HG03060 (cell line): ENCODE measurements around the gene ZBED6.
A peak's percentile ranks its signal among the peaks of the same experiment; 100 is the strongest.
"Not testable (repeated sequence)": the region's sequence is repeated elsewhere in the genome, so short reads cannot be mapped to it uniquely, and the experiment has no call there.

Source experiments
- ATAC-seq: cut with Tn5 transposase; IDR thresholded peaks from one replicate; pipeline ENCODE4 v1.9.1; 2021; ENCODE audit warnings: low read depth, moderate number of reproducible peaks; ENCODE audit not compliant: unreplicated experiment

The ZBED6 gene

DNA sequence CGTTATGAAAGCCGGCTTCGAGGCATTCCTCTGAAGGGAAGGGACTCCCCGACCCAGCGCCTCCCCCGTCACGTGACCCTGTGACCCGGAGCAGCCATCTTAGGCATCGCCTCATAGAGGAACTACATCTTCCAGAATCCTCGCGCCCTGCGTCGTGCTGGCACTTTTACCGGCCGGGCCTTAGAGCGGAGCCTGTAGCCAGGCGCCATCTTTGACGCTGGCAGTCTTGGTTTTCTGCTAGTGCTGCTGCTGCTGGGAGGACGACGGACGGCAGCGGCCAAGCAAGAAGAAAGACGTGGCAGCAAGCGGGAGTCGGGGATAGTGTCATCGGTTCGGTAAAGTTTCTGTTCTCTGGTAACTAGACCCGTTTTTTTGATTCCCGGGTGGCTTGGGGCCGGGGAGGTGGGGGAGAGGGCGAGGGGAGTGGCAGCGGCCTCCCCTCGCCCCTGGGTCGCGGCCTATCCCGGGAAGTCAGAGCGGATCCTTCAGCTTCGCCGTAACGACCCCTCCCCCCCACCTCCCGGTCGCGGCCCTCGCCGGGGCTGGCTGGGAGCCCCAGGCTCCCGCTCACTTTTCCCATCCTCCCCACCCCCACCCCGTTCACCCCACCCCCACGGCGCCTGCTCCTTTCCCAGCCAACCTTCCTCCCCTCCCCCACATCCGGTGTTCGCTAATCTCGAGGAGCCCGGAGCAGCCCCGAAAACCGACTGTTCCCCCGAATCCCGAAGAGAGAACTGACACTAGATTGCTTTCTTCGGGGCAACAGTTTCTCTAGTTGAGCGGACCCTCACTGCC lies at the start of gene ZBED6, which contains the start of gene ZC3H11A:
TSS of gene ZBED6 (plus strand) at position 183 of the 795 bp plus-strand sequence. CDS start 1,900 bp downstream, outside the sequence.
TSS of gene ZC3H11A (plus strand) at position 183 of the 795 bp plus-strand sequence. CDS start 21,448 bp downstream, outside the sequence.
- ATAC-seq = peak; percentile 97

DNA sequence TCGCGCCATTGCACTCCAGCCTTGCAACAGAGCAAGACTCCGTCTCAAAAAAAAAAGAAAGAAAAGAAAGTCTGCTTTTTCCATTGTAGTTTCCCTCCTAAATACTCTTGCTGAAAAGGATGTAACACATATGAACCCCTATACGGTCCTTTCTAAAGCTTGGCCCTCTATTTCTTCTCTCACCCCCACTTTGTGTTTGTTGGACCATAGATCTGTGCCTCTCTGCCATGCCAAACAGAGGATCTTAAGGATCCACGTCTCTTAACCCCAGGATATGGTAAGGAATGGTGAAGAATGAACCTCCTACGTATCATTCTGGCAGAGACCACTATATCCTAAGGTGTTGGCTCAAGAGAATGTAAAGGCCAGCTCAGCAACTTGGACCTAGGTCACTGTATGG lies 49.1 kb upstream of the ZBED6 start:
- no peak for ATAC-seq

- ATAC-seq = no peak
Observed at GRCh38 chr1:203751051-203751450, 44.4 kb upstream of the ZBED6 start.

GRCh38 chr1:203751618-203752361 lies 43.6 kb upstream of the ZBED6 start:
- not testable (repeated sequence) for ATAC-seq

- no peak for ATAC-seq
Observed at GRCh38 chr1:203754455-203754864, 41.0 kb upstream of the ZBED6 start.

GRCh38 chr1:203756036-203756435 lies 39.4 kb upstream of the ZBED6 start:
- ATAC-seq = no peak

- ATAC-seq = not testable (repeated sequence)
Observed at GRCh38 chr1:203758749-203759148, 36.7 kb upstream of the ZBED6 start.

DNA sequence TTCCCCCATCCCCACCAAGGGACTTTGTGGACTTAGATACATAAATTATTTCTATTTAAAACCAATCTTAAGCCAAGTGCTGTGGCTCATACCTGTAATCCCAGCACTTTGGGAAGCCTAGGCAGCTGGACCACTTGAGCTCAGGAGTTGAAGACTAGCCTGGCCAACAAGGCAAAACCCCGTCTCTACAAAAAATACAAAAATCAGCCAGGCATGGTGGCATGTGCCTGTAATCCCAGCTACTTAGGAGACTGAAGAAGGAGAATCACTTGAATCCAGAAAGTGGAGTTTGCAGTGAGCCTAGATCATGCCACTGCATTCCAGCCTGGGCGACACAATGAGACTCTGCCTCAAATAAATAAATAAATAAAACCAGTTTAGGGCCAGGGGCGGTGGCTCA lies 34.9 kb upstream of the ZBED6 start:
- ATAC-seq = no peak

GRCh38 chr1:203761958-203762357 lies 33.5 kb upstream of the ZBED6 start:
- not testable (repeated sequence) for ATAC-seq

DNA sequence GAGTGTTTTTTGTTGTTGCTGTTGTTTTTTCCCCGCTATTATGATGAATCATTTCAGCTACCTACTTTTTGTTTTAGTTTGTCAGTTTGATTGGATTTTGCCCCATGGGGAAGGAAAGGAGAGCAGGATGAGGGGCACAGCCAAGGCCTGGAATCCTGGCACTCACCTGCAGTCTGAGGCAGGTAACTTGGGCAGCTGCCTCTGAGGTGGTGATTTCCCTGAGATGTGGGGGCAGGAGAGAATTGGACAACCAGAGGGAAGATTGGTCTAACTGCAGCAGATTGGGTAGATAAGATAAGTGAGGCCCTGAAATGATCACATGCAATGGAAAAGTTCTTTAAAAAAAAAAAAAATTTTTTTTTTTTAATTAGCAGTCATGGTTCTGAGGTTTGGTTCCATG lies 31.9 kb upstream of the ZBED6 start:
- no peak for ATAC-seq

GRCh38 chr1:203764105-203765028 lies 31.1 kb upstream of the ZBED6 start:
- no peak for ATAC-seq

DNA sequence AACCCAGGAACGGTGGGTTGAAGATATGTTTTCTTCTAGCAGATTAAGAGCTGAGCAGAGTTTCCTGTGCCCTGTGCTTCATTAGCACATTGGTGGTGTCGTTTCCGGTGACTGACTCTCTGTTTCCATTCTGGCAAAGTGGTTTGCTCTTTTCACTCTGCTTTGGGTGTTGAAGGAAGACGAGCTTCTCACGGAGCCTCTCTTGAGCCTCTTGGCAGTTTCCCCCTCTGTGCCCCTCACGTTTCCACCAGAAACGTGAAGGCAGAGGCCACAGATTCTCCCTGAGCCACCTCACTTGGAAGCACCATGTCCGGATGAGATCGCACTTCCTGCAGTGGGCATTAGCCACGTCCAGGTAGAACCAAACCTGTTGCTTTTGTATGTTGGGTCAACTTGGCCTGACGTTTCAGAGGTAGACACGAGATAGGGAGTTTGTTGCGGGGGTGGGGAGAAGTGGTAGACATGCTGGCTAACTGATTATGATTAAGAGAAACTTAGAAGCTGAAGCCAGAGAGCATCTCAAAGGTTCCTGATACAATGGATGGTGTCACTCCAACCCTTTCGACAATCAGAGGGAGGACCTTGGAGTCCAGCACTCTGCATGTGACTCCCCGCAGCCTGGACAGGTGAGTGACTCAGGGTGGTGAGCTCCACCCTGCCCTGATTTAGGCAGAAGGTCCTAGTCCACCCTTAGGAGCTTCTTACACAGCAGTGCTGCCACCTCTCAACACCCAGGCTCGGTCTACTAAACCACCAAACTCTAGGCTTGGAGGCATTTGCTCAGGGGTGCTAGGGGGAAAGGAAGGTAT lies 30.2 kb upstream of the ZBED6 start, which contains the start of gene LAX1:
TSS of gene LAX1 (plus strand) at position 155 of the 809 bp plus-strand sequence. CDS start at position 538, 383 bp downstream.
- no peak for ATAC-seq

- no peak for ATAC-seq
Observed at GRCh38 chr1:203768256-203768655, 27.2 kb upstream of the ZBED6 start.

- ATAC-seq = no peak
Observed at GRCh38 chr1:203769505-203770343, 25.7 kb upstream of the ZBED6 start.

- ATAC-seq = no peak
Observed at GRCh38 chr1:203771901-203772301, 23.5 kb upstream of the ZBED6 start.

DNA sequence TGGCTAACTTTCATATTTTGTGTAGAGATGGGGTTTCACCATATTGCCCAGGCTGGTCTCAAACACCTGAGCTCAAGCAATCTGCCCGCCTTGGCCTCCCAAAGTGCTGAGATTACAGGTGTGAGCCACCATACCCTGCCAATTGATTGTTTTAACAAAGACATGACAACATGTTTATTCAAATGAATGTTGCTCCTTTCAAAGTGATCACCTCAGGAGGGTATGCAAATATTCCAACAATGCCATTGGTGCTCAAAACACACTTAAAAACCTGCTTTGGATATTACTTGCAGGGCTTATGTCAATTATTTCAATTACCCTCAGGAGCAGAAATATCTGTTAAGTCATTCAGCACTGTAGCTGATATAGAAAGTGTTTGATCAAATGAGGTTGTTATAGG lies 22.6 kb upstream of the ZBED6 start:
- ATAC-seq = no peak

DNA sequence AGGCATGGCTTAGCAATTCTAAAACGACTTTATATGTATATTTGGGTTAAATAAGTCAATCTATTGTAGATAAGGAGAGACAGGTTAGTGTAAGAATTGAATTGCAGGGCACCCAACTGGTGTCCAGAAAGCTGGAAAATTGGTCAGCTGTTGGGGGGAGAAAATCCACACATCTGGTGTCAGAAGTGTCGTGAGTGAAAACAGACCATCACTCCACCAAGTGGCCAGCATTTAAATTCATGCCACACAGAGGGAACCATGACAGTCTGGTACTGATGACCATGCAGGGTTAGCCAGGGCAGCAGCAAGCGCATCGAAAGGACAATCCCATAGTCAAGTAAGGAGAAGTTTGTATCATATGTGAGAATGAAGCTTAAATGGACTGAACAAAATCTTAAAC lies 18.8 kb upstream of the ZBED6 start:
- no peak for ATAC-seq

GRCh38 chr1:203777596-203777995 lies 17.8 kb upstream of the ZBED6 start:
- ATAC-seq = no peak

- no peak for ATAC-seq
Observed at GRCh38 chr1:203778146-203778545, 17.3 kb upstream of the ZBED6 start.
